GM18951 (cell line): Measurements from ENCODE around the gene ARMC8.
A peak's percentile ranks its signal among the peaks of the same experiment; 100 is the strongest.
"Not testable (repeated sequence)": the region's sequence is repeated elsewhere in the genome, so short reads cannot be mapped to it uniquely, and the experiment has no call there.

Experiments used
- POLR2A ChIP-seq: IDR thresholded peaks from 4 replicates; pipeline ENCODE4 v1.6.1; 2011; ENCODE audit warnings: mild to moderate bottlenecking; ENCODE audit not compliant: insufficient read length, insufficient read depth; ENCODE audit errors: extremely low read depth
- in situ Hi-C: fragments of 300-500 bp; cut with MboI; formaldehyde crosslinking; loops from one replicate; pipeline ENCODE4 v1.12.0; 2022; ENCODE audit warnings: low sequenced_read_pairs, mixed read lengths, inconsistent platforms; ENCODE audit not compliant: unreplicated experiment

ARMC8 gene, protein sequence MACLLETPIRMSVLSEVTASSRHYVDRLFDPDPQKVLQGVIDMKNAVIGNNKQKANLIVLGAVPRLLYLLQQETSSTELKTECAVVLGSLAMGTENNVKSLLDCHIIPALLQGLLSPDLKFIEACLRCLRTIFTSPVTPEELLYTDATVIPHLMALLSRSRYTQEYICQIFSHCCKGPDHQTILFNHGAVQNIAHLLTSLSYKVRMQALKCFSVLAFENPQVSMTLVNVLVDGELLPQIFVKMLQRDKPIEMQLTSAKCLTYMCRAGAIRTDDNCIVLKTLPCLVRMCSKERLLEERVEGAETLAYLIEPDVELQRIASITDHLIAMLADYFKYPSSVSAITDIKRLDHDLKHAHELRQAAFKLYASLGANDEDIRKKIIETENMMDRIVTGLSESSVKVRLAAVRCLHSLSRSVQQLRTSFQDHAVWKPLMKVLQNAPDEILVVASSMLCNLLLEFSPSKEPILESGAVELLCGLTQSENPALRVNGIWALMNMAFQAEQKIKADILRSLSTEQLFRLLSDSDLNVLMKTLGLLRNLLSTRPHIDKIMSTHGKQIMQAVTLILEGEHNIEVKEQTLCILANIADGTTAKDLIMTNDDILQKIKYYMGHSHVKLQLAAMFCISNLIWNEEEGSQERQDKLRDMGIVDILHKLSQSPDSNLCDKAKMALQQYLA

DNA sequence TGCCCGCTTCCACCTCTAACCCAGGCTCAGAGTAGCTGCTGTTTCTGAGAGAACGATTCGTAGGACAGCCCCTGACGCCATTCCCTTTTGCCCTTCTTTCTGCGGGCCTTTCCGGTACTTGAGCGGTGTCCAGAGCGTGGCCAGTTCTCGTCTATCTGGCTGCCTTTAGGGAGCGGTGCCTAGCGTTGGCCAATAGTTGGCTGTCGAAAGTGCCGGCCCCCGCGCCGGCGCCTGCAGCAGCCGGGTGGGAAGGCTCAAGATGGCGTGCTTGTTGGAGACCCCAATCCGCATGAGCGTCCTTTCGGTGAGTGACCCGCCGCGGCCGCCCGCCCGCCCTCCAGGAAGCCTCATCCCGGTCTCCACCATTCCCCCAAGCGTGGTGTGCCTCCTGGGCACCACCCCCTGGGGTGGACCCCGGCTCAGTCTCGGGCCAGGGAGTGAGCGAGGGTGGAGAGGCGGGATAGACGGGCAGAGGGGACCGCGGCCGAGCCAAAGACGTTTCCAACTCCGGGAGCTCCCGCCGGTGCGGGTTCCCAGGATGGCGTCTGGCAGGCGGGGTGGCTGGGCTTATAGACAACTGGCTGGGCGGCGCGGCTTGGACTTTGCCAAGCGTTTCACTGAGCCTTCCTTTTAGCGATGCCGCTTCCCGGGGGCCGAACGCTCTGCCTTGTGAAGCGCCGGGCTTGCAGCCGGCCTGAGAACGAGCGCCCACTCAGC is at the start of gene ARMC8:
ARMC8 (plus strand) TSS at position 6 of the 717 bp plus-strand sequence; CDS start at position 260, 254 bp downstream.
- in situ Hi-C loops = no loop called here
- TF ChIP-seq POLR2A = peak; percentile 71

DNA sequence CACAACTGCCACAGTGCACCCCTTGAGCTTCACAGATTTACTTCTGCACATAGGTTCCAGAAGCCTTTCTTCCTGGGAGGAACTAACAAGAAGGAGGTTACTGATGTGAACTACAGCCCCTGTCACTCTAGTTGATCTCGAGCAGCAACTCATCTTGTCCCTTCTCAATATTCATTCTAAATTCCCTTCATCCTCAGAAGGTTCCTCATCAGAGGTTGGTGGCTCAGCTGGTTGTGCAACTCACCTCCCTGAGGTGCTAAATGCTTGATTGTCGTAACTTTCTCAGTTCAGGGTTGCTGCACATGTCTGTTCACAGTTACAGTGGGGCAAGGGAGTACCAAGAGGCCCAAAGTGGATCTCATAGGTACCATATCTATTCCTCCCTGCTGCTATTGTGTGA is 49.2 kb upstream of the ARMC8 start:
- no peak for TF ChIP-seq POLR2A
- in situ Hi-C loops = no loop called here

DNA sequence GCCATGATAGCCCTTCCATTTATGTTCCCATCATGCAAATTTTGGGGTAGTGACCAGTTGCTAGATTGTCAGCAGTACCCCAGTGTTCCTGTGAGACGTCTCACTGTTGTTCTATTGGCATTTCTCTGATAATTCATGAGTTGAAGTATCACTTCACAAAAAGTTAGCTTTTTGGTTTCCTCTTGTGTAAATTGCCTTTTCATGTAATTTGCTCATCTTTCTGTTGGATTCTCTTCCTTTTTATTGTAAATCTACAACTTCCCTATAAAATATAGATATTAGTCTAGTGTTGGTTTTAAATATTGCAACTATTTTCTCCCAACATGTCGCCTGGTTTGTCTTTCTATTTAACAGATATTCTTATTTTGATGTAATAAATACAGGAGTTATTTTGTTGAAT is 47.4 kb upstream of the ARMC8 start:
- TF ChIP-seq POLR2A = no peak
- in situ Hi-C loops = no loop called here

DNA sequence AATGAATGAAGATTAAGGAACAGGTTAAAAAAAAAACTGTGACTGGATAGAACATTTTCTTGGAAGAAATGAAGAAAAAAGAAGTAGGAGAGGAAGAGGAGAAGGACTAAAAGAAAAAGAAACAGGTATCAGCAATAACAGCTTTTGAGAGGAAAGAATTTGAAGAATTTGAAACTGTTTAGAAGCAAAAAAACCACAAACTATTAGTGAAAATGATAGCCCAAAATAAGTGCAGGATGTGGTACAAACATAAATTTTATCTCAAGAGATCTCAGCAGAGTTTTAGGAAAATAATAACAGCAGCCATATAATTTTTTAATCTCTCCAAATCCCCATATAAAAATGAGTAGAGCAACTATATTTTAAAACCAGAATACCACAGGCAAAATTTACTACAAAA is 46.2 kb upstream of the ARMC8 start:
- no peak for TF ChIP-seq POLR2A
- in situ Hi-C loops = no loop called here

DNA sequence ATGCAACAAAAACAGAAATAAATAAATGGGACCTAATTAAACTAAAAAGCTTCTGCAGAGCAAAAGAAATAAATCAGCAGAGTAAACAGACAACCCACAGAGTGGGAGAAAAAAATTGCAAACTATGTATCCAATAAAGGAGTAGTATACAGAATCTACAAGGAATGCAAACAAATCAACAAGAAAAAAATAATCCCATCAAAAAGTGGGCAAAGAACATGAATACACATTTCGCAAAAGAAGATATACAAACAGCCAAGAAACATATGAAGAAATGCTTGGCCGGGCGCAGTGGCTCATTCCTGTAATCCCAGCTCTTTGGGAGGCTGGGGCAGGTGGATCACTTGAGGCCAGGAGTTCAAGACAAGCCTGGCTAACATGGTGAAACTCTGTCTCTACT is 44.9 kb upstream of the ARMC8 start:
- in situ Hi-C loops = not testable (repeated sequence)

DNA sequence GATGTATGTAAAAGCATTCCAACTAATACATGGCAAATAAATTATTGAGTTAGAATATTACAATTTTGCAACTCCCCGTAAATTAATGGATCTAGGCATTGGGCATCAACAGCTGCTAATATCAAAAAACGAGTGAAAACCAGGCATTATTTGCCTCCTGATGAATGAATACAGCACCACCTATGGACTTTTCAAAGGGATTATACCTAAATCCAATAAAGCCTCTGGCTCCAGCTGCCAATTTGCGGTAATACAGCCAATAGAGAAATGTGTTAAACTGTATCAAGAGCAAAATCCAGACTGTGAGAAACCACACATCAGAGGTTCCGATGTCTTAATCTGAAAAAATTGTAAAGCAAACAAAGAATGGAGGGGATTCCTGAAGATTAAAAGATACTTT is 38.6 kb upstream of the ARMC8 start:
- in situ Hi-C loops = no loop called here
- no peak for TF ChIP-seq POLR2A

DNA sequence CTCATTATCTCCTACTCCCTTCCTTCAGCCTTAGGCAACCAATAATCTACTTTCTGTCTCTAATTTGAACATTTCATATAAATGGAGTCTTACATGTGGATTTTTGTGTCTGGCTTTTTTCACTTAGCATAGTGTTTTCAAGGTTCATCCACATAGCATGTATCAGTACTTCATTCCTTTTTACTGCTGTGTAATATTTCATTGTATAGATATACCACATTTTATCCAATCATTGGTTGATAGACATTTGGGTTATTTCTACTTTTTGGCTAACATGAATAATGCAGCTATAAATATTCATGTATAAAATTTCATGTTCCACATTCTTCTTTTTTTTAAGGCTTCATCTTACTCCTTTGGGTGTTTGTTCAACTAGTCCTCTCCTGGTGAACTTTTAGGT is 32.6 kb upstream of the ARMC8 start:
- TF ChIP-seq POLR2A = no peak
- in situ Hi-C loops = no loop called here

DNA sequence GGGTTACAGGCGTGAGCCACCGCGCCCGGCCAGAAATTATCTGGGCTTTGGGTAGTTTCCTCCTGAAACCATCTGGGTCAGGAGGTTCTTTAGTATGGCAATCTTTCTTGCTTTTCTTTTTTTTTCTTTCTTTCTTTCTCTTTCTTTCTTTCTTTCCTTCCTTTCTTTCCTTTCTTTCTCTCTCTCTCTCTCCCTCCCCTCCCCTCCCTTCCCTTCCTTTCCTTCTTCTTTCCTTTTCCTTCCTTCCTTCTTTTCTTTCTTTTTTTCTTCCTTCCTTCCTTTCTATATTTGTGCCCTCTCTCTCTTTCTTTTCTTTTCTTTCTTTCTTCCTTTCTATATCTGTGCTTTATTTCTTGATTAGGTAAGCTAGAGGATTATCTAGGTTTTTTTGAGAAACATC is 29.4 kb upstream of the ARMC8 start:
- in situ Hi-C loops = no loop called here
- TF ChIP-seq POLR2A = no peak

DNA sequence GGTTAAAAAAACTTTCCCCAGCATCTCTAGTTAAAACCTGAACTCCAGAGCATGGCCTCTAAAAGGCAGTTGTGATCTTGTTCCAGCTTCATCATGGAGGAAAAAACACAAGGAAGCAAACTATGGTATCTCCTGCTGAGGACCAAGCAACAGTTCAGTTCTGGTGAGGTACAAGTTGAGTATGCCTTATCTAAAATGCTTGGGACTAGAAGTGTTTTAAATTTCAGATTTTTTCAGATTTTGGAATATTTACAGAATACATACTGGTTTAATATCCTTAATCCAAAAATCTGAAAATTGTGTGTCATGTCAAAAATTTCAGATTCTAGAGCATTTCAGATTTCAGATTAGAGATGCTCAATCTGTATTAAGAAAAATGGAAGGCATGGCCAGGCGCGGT is 22.0 kb upstream of the ARMC8 start:
- no peak for TF ChIP-seq POLR2A
- in situ Hi-C loops = no loop called here

DNA sequence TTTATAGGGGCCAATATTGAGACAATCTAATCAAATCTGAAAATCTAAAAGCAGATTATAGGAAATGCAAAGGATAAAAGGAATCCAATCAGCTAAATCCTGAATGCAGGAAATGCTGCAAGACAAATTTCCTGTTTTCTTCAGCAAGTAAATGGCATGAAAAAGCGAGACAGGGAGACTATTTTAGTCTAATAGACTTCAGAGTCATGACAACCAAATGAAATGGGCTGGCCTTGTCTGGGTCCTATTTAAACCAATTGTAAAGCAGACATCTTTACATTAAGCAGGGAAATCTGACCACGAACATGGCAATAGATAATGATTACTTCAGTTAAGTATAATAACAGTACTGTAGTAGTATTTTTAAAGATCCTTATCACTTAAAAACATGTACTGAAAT is 14.5 kb upstream of the ARMC8 start:
- TF ChIP-seq POLR2A = no peak
- in situ Hi-C loops = loop anchor here (10.0 kb wide), 1 partner anchor 752 kb away; no protein-coding TSS in a partner anchor

DNA sequence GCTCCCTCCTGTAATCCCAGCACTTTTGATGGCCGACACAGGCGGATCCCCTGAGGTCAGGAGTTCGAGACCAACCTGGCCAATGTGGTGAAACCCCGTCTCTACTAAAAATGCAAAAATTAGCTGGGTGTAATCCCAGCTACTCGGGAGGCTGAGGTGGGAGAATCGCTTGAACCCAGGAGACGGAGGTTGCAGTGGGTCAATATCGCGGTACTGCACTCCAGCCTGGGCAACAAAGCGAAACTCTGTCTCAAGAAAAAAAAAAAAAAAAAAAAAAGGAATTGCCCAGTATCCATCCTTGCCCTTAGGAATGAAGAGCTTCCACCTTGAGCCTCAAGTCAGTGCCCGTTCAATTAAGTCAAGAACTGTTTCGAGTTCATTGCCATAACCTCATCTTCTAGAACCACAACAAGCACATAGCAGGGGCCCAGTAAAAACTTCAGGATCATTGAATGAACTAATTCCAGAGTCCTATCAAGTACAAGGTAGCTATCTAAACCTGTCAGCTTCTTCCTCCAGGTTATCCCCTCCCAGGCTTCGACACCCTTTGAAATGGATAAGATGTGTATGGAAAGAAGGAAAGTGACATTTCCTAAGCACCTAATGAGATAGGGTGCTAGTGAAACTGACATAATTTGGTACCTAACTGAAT is 13.2 kb upstream of the ARMC8 start:
- TF ChIP-seq POLR2A = no peak
- in situ Hi-C loops = loop anchor here (10.0 kb wide), 1 partner anchor 751 kb away; no protein-coding TSS in a partner anchor

DNA sequence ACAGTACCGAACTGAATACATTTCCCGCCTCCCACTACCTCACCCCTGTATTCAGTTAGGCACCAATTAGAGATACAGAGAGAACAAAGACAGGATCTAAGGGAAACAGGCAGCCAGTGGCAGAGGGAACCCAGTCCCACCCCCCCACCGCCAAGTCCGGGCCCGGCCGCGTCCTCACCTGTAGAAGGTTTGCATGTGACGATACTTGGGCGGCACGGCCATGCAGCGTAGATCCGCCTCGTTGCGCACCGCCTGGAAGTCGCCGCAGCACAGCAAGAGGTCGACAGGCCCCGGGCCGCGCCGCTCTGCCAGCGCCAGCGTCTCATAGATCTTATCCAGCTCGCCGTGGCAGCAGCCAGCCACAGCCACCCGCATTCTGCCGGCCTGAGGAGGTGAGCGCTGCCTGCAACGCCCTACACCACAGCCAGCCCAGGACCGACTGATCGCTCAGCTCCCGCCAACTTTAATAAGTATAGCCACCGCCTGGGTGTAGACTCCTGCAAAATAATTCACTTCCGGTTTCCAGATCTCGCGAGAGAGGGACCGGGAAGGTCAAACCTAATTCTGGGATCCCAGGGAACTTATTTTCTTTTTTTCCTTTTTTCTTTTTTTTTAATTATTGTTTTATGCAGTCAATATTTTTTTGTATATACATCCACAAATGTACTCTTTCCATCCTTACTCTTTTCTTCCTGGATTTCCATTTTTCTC is 12.5 kb upstream of the ARMC8 start, which contains the start of gene DBR1:
DBR1 (minus strand) TSS at position 501 of the 711 bp plus-strand sequence; CDS start at position 375, 126 bp downstream.
- in situ Hi-C loops = loop anchor here (10.0 kb wide), 1 partner anchor 750 kb away; no protein-coding TSS in a partner anchor
- peak; percentile 96 for TF ChIP-seq POLR2A

DNA sequence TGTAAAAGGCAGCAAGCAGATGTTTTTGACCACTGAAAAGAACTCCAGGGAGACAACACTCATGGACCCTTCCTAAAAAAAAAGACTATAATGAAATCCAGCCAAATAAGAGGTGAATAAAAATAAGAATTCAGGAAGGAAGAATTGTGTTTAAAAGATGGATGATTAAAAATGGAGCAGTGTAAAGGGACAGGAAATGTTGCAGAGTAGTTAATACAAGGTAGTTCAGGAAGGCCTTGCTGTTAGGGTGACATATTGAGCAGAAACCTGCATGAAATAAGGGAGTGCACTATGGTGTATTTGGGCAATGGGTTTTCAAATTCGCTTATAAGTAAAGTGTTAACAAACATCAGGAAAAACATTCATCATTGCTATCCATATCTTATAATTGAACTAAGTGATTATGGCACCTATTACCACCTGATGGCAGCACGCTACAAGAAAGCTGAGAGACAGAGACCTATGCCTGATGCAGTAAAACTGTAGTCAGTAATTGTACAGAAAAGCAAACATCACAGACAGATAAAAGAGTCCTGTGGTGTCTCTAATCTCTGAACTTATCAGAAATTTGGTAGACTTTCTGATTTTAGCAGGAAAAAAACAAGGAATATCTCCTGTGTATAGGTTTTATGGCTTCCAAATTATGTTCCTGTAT is 6.6 kb upstream of the ARMC8 start:
- no peak for TF ChIP-seq POLR2A
- in situ Hi-C loops = no loop called here
